Glomerular endothelial cell (primary cell): Measurements from ENCODE around the gene GLTP. TPM values are rescaled to one million over a fixed set of nuclear protein-coding genes. Genes with fewer than 3 reads are reported as not detected.
"Not testable (repeated sequence)": the region's sequence is repeated elsewhere in the genome, so short reads cannot be mapped to it uniquely, and the experiment has no call there.

Source experiments
- DNase-seq: peaks from one replicate; pipeline ENCODE4 v3.0.0-alpha.2; 2011; ENCODE audit warnings: low read depth, low spot score; ENCODE audit errors: extremely low read depth
- total RNA-seq: library from RNA; depleted of rRNA; stranded (reverse); fragments of >200 nt; gene quantifications from 2 replicates; pipeline ENCODE4 v1.2.3, GENCODE V29; 2015

The GLTP gene
- total RNA-seq, 1 donor from 2014 or later = 56.5 TPM

- no peak for DNase-seq
These were observed 25.0 kb upstream of the GLTP start for GRCh38 chr12:109905301-109905700.

- DNase-seq = no peak
These were observed 22.6 kb upstream of the GLTP start for GRCh38 chr12:109902891-109903418.

- DNase-seq = no peak
These were observed 20.6 kb upstream of the GLTP start for GRCh38 chr12:109900752-109901580.

- DNase-seq = peak; percentile 54
These were observed 19.7 kb upstream of the GLTP start, which contains the start of gene TCHP for GRCh38 chr12:109899783-109900751. Gene TCHP (plus strand): TSS chr12:109900274. CDS start chr12:109903027, 2,753 bp downstream.

GRCh38 chr12:109899345-109899744 lies 19.0 kb upstream of the GLTP start:
- DNase-seq = not testable (repeated sequence)

GRCh38 chr12:109897029-109897428 lies 16.7 kb upstream of the GLTP start:
- no peak for DNase-seq

- no peak for DNase-seq
These were observed 15.8 kb upstream of the GLTP start for GRCh38 chr12:109896188-109896587.

GRCh38 chr12:109894939-109895338 lies 14.6 kb upstream of the GLTP start:
- DNase-seq = no peak

- no peak for DNase-seq
These were observed 13.1 kb upstream of the GLTP start for GRCh38 chr12:109893261-109893995.

GRCh38 chr12:109892748-109893147 lies 12.4 kb upstream of the GLTP start:
- no peak for DNase-seq

- no peak for DNase-seq
These were observed 11.9 kb upstream of the GLTP start for GRCh38 chr12:109892165-109892715.

- not testable (repeated sequence) for DNase-seq
These were observed 11.4 kb upstream of the GLTP start for GRCh38 chr12:109891731-109892130.

GRCh38 chr12:109890620-109891170 lies 10.4 kb upstream of the GLTP start:
- no peak for DNase-seq

- DNase-seq = peak; percentile 56
These were observed 8.1 kb upstream of the GLTP start for GRCh38 chr12:109888179-109889020.

- no peak for DNase-seq
These were observed 5.3 kb upstream of the GLTP start for GRCh38 chr12:109885616-109886015.

GRCh38 chr12:109883461-109883860 lies 3.1 kb upstream of the GLTP start:
- no peak for DNase-seq

GRCh38 chr12:109881752-109882151 lies 1.4 kb upstream of the GLTP start:
- DNase-seq = no peak

- no peak for DNase-seq
These were observed 597 bp upstream of the GLTP start for GRCh38 chr12:109880938-109881337.
